ENCODE results near the gene CFTR.

The CFTR gene

GRCh38 chr7:117656806-117657205, 177.0 kb downstream of the CFTR start:
- DNase-seq = no peak

GRCh38 chr7:117659531-117660011, 179.7 kb downstream of the CFTR start:
- no peak for DNase-seq

DNA sequence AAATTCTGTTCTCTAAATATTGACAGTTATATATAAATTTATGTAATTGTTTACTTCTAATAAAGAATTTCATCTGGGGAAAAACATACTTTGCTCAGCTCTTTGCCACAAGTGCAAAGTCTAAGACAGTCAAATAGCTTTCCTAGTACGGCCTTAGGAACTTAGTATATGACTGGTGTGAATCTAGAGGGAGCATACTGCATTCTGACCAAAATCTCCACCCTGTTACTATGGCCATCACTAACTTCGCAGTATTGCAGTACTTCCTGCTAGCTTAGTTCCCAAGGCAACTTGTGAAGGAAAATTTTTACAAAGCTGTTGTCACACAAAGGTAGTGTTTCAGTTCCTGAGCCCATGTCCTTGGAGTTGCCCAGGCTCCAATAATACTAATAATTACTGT, 181.5 kb downstream of the CFTR start:
- no peak for DNase-seq

DNA sequence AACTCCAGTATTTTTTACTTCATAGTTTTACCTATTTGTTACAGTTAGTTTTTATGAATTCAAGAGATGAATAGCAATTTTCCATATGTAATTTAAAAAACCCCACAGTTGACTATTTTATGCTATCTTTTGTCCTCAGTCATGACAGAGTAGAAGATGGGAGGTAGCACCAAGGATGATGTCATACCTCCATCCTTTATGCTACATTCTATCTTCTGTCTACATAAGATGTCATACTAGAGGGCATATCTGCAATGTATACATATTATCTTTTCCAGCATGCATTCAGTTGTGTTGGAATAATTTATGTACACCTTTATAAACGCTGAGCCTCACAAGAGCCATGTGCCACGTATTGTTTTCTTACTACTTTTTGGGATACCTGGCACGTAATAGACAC, 184.2 kb downstream of the CFTR start:
- DNase-seq = no peak

- no peak for DNase-seq
Observed at GRCh38 chr7:117665368-117665767, 185.5 kb downstream of the CFTR start.

GRCh38 chr7:117666031-117666430, 186.2 kb downstream of the CFTR start:
- no peak for DNase-seq

GRCh38 chr7:117666689-117667088, 186.9 kb downstream of the CFTR start:
- DNase-seq = no peak

DNA sequence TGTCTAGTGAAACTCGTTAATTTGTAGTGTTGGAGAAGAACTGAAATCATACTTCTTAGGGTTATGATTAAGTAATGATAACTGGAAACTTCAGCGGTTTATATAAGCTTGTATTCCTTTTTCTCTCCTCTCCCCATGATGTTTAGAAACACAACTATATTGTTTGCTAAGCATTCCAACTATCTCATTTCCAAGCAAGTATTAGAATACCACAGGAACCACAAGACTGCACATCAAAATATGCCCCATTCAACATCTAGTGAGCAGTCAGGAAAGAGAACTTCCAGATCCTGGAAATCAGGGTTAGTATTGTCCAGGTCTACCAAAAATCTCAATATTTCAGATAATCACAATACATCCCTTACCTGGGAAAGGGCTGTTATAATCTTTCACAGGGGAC, 187.6 kb downstream of the CFTR start:
- DNase-seq = no peak

DNA sequence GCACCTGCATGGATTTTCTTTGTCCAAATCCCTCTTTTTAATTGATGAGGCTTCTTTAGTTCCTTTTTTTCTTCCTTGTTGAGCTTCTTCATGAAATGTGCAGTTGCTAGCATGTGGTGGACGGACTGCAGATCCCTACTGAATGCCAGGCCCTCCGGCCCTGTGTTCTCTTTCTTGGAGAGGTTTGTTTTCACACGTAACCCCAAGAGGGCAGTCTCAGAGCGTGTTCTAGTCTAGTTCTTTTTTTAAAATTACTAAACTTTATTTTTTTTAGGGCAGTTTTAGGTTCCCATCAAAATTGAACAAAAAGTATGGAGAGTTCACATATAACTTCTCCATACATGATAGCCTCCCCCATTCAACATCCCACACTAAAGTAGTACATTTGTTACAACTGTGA, 190.0 kb downstream of the CFTR start:
- peak; percentile 8 for DNase-seq

- no peak for DNase-seq
Observed at GRCh38 chr7:117672453-117672852, 192.6 kb downstream of the CFTR start.

- peak; percentile 72 for DNase-seq
Observed at GRCh38 chr7:117673367-117673766, 193.5 kb downstream of the CFTR start.

DNA sequence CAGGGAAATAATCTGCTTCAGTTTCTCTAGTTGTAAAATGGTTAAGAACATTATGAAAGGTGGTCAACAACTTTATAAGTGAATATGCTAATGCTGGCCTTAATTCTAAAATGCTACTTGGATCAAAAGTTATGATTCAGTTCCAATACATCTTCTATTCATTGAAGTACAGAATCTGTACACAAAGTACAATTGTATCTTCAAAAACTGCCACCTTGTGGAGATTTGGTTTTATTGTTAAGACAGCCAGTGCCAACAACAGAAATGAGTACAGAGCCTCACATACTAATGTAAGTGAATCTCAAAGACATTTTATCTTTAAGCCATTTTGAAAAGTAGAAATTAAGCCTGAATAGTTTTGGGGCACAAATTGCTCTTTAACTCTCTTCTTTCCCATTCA, 194.0 kb downstream of the CFTR start:
- peak; percentile 60 for DNase-seq

- no peak for DNase-seq
Observed at GRCh38 chr7:117674617-117675016, 194.8 kb downstream of the CFTR start.

DNA sequence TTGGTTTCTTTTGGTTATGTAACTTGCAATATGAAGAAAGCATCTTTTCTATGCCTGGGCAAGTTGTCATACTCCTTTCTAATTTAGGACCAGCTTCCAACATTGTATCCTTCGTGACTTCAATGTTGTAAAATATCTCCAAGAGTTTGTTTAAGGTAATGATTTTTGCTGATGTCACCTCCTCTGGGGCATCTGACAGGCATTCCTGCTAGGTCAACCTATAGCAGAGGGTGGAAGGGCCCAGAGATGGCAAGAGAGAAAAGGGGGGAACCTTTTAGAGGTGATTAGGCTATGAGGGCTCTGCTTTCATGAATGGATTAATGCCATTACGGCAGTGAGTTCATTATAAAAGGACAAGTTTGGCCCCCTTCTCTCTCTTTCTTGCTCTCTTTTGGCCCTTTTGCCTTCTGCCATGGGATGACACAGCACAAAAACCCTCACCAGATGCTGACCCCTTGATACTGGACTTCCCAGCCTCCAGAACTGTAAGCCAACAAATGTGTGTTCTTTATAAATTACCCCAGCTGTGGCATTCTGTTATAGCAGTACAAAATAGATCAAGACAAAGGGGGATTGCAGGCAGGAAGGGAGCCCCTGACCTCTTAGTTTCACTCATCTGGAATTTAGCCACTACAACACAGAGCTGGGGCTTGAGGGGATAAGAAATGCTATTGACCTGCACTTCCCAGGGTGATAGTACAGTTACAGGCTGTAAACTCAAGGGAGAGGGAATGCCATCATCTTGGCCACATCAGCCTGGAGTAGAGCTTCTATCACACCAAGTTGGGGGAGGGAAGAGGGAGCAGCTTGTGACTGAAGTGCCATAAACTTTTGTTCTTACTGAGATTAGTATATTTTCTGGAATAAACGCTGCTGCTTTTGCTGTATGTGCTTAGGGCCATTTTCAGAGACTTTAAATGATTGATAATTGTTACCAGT, 195.9 kb downstream of the CFTR start:
- DNase-seq = no peak

GRCh38 chr7:117679120-117679519, 199.3 kb downstream of the CFTR start:
- DNase-seq = no peak

DNA sequence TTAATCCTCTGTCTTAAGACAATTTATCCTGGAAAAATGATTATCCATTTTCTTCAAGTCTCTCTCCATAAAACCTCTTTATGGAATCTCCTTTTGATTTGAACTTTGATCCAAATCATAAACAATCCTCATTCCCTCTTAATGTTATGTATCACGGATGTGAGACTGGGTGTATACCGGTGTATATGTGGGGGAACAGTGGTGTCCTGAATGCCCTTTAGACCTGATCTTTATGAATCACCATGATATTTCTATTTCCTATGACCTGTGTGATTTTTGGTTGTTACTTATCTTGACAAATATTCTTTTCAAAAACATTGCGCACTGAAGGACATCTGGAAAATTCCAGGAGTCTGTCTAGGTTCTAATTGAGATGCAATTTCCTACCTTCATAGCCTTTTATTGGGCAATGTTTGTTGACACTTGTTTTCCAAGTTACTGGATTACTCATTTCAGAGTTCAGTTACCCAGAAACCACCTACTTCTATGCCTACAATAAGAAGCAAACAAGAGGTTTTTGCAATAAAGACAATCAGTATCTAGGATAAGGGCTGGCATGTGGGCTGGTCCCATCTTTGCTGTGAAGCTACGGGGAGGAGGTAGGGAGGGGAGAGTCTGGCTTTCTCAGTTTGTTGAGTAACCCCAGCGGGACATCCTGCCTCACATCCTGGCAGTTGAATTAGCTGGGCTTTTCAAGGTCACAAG, 203.0 kb downstream of the CFTR start:
- no peak for DNase-seq

DNA sequence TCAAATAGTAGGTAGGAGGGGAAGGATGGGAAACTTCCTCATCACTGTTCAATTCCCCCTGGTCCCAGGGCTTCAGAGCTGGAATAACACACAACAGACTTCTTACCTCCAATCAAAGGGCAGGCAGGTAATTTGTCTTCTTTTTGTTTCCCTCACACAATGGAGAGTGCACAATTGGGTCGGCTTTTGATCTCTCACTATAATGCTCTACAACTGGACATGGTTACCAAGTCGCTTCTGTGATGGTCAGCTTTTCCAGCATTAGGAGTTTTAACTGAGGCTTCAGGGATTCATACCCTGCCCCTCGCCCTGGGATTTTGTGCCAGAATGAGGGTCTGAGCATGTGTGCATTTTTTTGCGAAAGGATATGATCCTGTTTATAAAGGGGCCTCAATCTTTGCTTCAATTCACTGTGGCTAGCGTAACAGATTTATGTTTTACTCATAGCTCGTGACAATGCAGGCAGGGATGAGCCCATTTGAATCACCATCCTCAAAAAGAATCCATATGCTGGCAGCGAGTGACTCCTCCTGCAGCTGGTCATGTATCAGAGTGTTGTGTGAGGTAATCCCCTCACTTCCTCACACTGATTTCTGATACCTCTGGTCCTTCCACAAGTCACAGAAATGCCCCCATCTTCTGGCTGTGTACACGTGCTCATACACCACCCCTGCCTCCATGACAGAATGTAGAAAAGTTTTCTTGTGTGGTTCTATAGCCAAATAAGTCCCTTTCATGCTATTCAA, 203.8 kb downstream of the CFTR start:
- DNase-seq = no peak

DNA sequence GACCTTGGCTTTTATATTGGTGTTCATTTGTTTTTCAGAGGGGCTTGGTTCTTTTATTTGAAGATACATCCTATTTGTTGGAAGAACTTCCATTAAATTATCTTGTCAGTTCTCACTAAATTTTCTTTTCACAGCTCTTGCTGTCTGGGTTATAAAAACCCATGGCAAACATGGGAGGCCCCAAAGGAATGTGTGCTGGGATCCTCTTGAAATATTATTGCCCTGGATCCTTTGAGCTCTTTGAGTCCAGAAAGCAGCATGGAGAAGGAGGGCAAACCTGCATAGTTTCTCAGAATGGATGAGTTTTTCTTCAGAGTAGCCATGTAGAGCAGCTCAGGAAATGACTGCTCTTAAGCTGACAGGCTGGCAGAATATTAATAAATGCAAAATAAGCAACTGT, 206.0 kb downstream of the CFTR start:
- DNase-seq = no peak

- no peak for DNase-seq
Observed at GRCh38 chr7:117686311-117686935, 206.6 kb downstream of the CFTR start.

DNA sequence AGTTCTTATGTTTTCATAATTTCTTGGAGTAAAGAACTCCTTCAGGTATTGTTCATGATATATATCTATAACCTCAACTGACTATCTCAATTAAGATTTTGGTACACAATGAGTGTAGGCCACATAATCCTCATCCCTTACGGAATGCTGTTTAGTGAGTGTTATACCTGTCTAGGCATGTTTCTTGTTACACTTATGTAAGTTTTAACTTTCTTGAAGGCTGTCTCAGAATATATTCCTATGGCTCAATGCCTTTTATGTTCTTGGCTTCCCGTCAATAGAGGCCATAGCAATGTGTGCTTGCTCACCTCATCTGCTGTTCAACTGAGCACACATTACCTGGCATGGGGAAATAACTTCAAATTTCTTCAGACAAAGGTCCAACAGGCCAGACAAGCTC, 208.3 kb downstream of the CFTR start:
- DNase-seq = no peak

DNA sequence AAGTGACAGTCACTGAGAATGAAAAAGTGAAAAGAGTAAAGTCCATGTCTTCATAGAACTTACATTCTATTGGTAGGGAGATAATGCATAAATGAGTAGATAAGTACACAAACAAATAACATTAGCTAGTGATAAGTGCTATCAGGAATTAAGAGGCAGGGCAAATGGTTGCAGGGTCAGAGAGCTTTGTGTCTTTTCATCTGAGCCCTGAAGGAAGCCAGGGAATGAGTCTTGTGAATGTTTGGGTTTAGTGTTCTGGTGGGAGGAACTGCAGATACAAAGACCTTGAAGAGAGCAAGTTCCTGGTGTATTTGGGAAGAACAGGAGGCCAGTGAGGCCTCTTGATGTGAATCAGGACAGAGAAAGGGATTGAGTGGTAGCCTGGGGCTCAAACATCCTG, 209.6 kb downstream of the CFTR start:
- DNase-seq = no peak

DNA sequence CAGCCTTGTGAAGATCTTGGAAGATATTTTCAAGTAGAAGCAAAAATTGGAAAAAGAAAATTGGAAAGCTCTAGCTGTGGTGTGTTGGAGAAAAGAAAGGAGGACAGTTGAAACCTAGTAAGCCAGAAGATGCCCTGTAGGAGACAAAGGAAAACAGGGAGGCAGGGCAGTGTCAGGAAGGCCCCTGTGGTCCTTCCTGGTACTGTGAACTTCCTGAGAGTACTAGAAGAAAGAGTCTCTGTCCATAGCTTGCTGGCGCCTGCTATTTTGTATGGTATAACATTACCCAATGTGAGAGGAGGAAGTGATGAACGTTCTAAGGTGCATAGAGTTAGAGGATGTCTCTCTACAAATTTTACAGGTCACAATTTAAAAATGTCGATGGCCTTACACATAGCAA, 210.3 kb downstream of the CFTR start:
- DNase-seq = no peak

DNA sequence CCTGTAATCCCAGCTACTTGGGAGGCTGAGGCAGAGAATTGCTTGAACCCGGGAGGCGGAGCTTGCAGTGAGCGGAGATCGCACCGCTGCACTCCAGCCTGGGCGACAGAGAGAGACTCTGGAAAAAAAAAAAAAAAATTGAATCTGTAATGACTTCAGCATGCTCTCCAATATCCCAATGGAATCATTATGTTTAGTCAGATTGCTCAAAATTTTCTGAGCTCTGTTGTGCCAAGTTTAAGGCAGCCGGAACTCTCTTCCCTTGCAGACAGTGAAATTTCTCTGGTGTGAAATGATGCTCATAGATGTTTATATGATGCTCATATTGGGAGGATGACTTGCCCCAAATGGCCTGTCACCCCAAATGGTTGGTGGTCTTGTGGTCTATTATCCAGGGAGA, 212.5 kb downstream of the CFTR start:
- no peak for DNase-seq

Data from midbrain (tissue), 1 donor.